HCT116 (cell line): Measurements from ENCODE around the gene SNAP29. TPM values are rescaled to one million over a fixed set of nuclear protein-coding genes. Genes with fewer than 3 reads are reported as not detected.

Experiments used
- ATAC-seq: fragments of 200-7000 bp; cut with Tn5 transposase; 2 replicates; pipeline ENCODE4 v1.9.1; 2020; ENCODE audit warnings: mild to moderate bottlenecking, moderate library complexity
- BruUV-seq: library from RNA; stranded (reverse); fragments of 400-500 nt; replicated peaks from 2 replicates; lab custom pipeline; 2021; lab: Mats Ljungman, UMichigan
- CTCF ChIA-PET: fragments of 300-600 bp; sonication (Branson Sonifier 250); formaldehyde crosslinking; loops from one replicate; lab custom pipeline; 2021; ENCODE audit warnings: antibody characterized with exemption; lab: Charles Lee
- POLR2A ChIA-PET: fragments of 300-600, 350-600 bp; sonication (Branson Sonifier 250); formaldehyde crosslinking; loops from one replicate; lab custom pipeline; 2021; ENCODE audit warnings: antibody characterized with exemption; lab: Charles Lee
- RAD21 ChIA-PET, 2 experiments: fragments of 300-600 bp; sonication (Branson Sonifier 250); formaldehyde crosslinking; loops; one replicate each; lab custom pipeline; 2023; ENCODE audit warnings: low total read pairs in 2 of 2; ENCODE audit not compliant: uncharacterized antibody in 2 of 2, unreplicated experiment in 2 of 2, low non-redundant PET in 1 of 2; lab: Charles Lee
- DNase-seq: peaks from one replicate; pipeline ENCODE4 v3.0.0-alpha.2; 2010; ENCODE audit warnings: low read depth, low spot score
- H2AFZ ChIP-seq: fragments of 200-600 bp; shearing (Covaris generic), sonication (generic); 2 replicates; pipeline ENCODE4 v1.6.1; 2017; ENCODE audit warnings: low read depth, mixed run types, mixed read lengths, antibody characterized with exemption, low read length; ENCODE audit not compliant: poor library complexity, severe bottlenecking
- H3K27ac ChIP-seq: 2 replicates; pipeline ENCODE4 v1.5.1; 2012; ENCODE audit warnings: low read depth, low read length
- H3K27me3 ChIP-seq: fragments of 200-600 bp; sonication (generic); 2 replicates; pipeline ENCODE4 v1.6.1; 2016; ENCODE audit warnings: mixed run types, low read length, mixed read lengths; ENCODE audit not compliant: insufficient read depth
- H3K36me3 ChIP-seq, 2 experiments: fragments of 200-500 bp in 1 of 2; fragments of 200-600 bp in 1 of 2; sonication (Bioruptor generic) in 1 of 2; sonication (generic) in 1 of 2; 2 replicates each; pipeline versions ENCODE4 v1.5.1 to v1.6.1; 2014 to 2016; ENCODE audit warnings: low read length in 2 of 2, inconsistent platforms in 1 of 2, mixed read lengths in 1 of 2, mixed run types in 1 of 2; ENCODE audit not compliant: insufficient read depth in 2 of 2, control insufficient read depth in 1 of 2
- H3K4me1 ChIP-seq, 2 experiments: fragments of 200-600 bp in 1 of 2; sonication (generic) in 1 of 2; 2 replicates each; pipeline versions ENCODE4 v1.5.1 to v1.6.1; 2012 to 2017; ENCODE audit warnings: low read length in 2 of 2, inconsistent platforms in 1 of 2, mild to moderate bottlenecking in 1 of 2, mixed read lengths in 1 of 2, mixed run types in 1 of 2, moderate library complexity in 1 of 2; ENCODE audit not compliant: insufficient read depth in 2 of 2, control insufficient read depth in 1 of 2
- H3K4me2 ChIP-seq: fragments of 200-600 bp; sonication (generic); 2 replicates; pipeline ENCODE4 v1.6.1; 2017; ENCODE audit warnings: mixed run types, low read length, mixed read lengths
- H3K4me3 ChIP-seq, 2 experiments: fragments of 200-600 bp in 1 of 2; sonication (generic) in 1 of 2; replicated peaks in 1 of 2; 2 replicates each; pipeline ENCODE4 v1.5.1; 2011 to 2016; ENCODE audit warnings: low read length in 2 of 2, control low read depth in 1 of 2, low read depth in 1 of 2, mild to moderate bottlenecking in 1 of 2, mixed read lengths in 1 of 2, mixed run types in 1 of 2
- H3K79me2 ChIP-seq: fragments of 200-600 bp; sonication (generic); 2 replicates; pipeline ENCODE4 v1.6.1; 2017; ENCODE audit warnings: mild to moderate bottlenecking, mixed run types, low read length, moderate library complexity, mixed read lengths; ENCODE audit not compliant: insufficient read depth
- H3K9ac ChIP-seq: fragments of 200-600 bp; sonication (generic); 2 replicates; pipeline ENCODE4 v1.6.1; 2016; ENCODE audit warnings: low read length, mixed read lengths
- H3K9me2 ChIP-seq: fragments of 200-600 bp; sonication (generic), shearing (Covaris generic); 2 replicates; pipeline ENCODE4 v1.6.1; 2017; ENCODE audit warnings: mixed run types, mild to moderate bottlenecking, moderate library complexity; ENCODE audit not compliant: insufficient read depth
- H3K9me3 ChIP-seq, 2 experiments: fragments of 200-500 bp in 1 of 2; fragments of 200-600 bp in 1 of 2; sonication (Bioruptor generic) in 1 of 2; sonication (generic) in 1 of 2; 2 replicates each; pipeline ENCODE4 v1.6.1; 2014 to 2017; ENCODE audit warnings: low read length in 2 of 2, mixed read lengths in 2 of 2, inconsistent platforms in 1 of 2, low read depth in 1 of 2, mild to moderate bottlenecking in 1 of 2, mixed run types in 1 of 2, moderate library complexity in 1 of 2; ENCODE audit not compliant: control insufficient read depth in 1 of 2, insufficient read depth in 1 of 2
- H4K20me1 ChIP-seq: fragments of 200-600 bp; sonication (generic), shearing (Covaris generic); 2 replicates; pipeline ENCODE4 v1.6.1; 2017; ENCODE audit warnings: mixed run types, mild to moderate bottlenecking, moderate library complexity; ENCODE audit not compliant: insufficient read depth
- CBX3 ChIP-seq: IDR thresholded peaks from 2 replicates; pipeline ENCODE4 v1.6.1; 2012; ENCODE audit warnings: low read depth
- EGR1 ChIP-seq: IDR thresholded peaks from 2 replicates; pipeline ENCODE4 v1.6.1; 2012; ENCODE audit warnings: low read depth
- EZH2 ChIP-seq: fragments of 200-600 bp; sonication (generic); IDR thresholded peaks from 2 replicates; pipeline ENCODE4 v1.6.1; 2017; ENCODE audit warnings: antibody characterized with exemption, mixed run types
- EZH2phosphoT487 ChIP-seq: fragments of 200-600 bp; IDR thresholded peaks from 2 replicates; pipeline ENCODE4 v1.6.1; 2018; ENCODE audit warnings: antibody characterized with exemption, borderline replicate concordance
- FOSL1 ChIP-seq: IDR thresholded peaks from 2 replicates; pipeline ENCODE4 v1.6.1; 2012; ENCODE audit warnings: low read depth
- JUND ChIP-seq: IDR thresholded peaks from 2 replicates; pipeline ENCODE4 v1.6.1; 2012
- RAD21 ChIP-seq: IDR thresholded peaks from 2 replicates; pipeline ENCODE4 v1.6.1; 2012; ENCODE audit warnings: low read depth, mild to moderate bottlenecking
- SIN3A ChIP-seq: IDR thresholded peaks from 2 replicates; pipeline ENCODE4 v1.6.1; 2012; ENCODE audit warnings: low read depth
- SRF ChIP-seq: IDR thresholded peaks from 2 replicates; pipeline ENCODE4 v1.6.1; 2012; ENCODE audit warnings: low read depth
- TCF7L2 ChIP-seq: IDR thresholded peaks from 2 replicates; pipeline ENCODE4 v1.7.0; 2011; ENCODE audit warnings: borderline replicate concordance, inconsistent platforms; ENCODE audit not compliant: insufficient read depth, insufficient read length; ENCODE audit errors: extremely low read depth
- YY1 ChIP-seq: IDR thresholded peaks from 2 replicates; pipeline ENCODE4 v1.6.1; 2011; ENCODE audit warnings: low read length, low read depth, moderate library complexity, mild to moderate bottlenecking; ENCODE audit not compliant: insufficient replicate concordance; ENCODE audit errors: extremely low read depth
- ZFX ChIP-seq: fragments of 450-650 bp; IDR thresholded peaks from 2 replicates; pipeline ENCODE4 v1.6.1; 2017
- ZNF274 ChIP-seq: fragments of 200-500 bp; sonication (Bioruptor generic); IDR thresholded peaks from 2 replicates; pipeline ENCODE4 v1.6.1; 2014; ENCODE audit warnings: mild to moderate bottlenecking, low read depth, low read length, inconsistent platforms
- intact Hi-C: fragments of 100-400 bp; cut with micrococcal nuclease; formaldehyde crosslinking; loops from 2 replicates; pipeline ENCODE4 v1.10.0; 2022
- total RNA-seq: library from RNA; stranded (reverse); gene quantifications from one replicate; pipeline ENCODE4 v1.2.1, GENCODE V29; 2021; ENCODE audit not compliant: unreplicated experiment
- TF ChIP-seq, protein P1 (sequence below), 3 experiments: fragments of 200-600 bp in 1 of 3; sonication (generic) in 1 of 3; IDR thresholded peaks in 2 of 3; conservative IDR thresholded peaks in 1 of 3; 2 replicates each; pipeline ENCODE4 v1.5.1; 2012 to 2017; ENCODE audit warnings: low read depth in 2 of 3, low read length in 2 of 3, antibody characterized with exemption in 1 of 3, borderline replicate concordance in 1 of 3, control low read depth in 1 of 3, mild to moderate bottlenecking in 1 of 3, mixed read lengths in 1 of 3, mixed run types in 1 of 3, moderate library complexity in 1 of 3; ENCODE audit not compliant: insufficient read depth in 1 of 3
- TF ChIP-seq, protein P2 (sequence below): IDR thresholded peaks from 2 replicates; pipeline ENCODE4 v1.6.1; 2011; ENCODE audit warnings: mild to moderate bottlenecking, low read length, moderate library complexity; ENCODE audit not compliant: insufficient replicate concordance; ENCODE audit errors: extremely low read depth

Gene SNAP29
- total RNA-seq, 1 experiment from 2014 or later: 27.3 TPM

DNA sequence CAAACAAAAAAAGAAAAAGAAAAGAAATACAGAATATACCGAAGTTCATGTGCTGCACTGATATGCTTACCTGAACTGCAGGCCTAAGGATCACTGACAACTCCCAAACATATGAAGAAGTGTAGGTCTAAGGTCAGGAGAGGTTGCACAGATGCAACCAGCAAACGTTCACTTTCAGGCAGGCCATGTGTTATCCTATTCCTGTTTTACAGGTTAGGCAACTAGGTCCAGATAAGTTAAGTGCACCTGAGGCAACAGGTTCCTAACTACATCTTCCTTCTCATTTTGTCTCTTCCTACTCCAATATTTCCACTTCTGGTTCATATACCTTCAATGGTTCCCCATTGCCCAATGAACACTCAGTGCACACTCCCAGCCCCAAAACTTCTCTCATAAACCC lies 15.3 kb upstream of the SNAP29 start:
- ChIA-PET CTCF (no interaction called here), RAD21 (no interaction called here), POLR2A (no interaction called here)
- Histone ChIP-seq H3K9ac (no peak overlapping the region), H3K4me1 (no peaks in the 10 kb centered on the region; a peak in 1 of 4 replicates), H3K27ac (no peak overlapping the region), H3K79me2 (peaks cover 31% of the 10 kb centered on the region), H3K9me2 (no peaks in the 10 kb centered on the region), H4K20me1 (no peaks in the 10 kb centered on the region), H3K27me3 (no peaks in the 10 kb centered on the region), H3K9me3 (no peaks in the 10 kb centered on the region), H2AFZ (no peak overlapping the region), H3K4me2 (no peak overlapping the region), H3K4me3 (no peak overlapping the region), H3K36me3 (no peaks in the 10 kb centered on the region)
- TF ChIP-seq, protein P1, sequence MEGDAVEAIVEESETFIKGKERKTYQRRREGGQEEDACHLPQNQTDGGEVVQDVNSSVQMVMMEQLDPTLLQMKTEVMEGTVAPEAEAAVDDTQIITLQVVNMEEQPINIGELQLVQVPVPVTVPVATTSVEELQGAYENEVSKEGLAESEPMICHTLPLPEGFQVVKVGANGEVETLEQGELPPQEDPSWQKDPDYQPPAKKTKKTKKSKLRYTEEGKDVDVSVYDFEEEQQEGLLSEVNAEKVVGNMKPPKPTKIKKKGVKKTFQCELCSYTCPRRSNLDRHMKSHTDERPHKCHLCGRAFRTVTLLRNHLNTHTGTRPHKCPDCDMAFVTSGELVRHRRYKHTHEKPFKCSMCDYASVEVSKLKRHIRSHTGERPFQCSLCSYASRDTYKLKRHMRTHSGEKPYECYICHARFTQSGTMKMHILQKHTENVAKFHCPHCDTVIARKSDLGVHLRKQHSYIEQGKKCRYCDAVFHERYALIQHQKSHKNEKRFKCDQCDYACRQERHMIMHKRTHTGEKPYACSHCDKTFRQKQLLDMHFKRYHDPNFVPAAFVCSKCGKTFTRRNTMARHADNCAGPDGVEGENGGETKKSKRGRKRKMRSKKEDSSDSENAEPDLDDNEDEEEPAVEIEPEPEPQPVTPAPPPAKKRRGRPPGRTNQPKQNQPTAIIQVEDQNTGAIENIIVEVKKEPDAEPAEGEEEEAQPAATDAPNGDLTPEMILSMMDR (IDR thresholded peaks at IDR 0.05 in 2 of 3, conservative IDR thresholded peaks at IDR 0.05 in 1 of 3; ENCODE audit: borderline replicate concordance in 1 of 3, insufficient read depth in 1 of 3, low read depth in 2 of 3, low read length in 2 of 3): no peak
- TF ChIP-seq YY1: no peak
- BruUV-seq: no TSS peak
- intact Hi-C loops: no loop called here
- ATAC-seq (no peak), DNase-seq (no peak)

DNA sequence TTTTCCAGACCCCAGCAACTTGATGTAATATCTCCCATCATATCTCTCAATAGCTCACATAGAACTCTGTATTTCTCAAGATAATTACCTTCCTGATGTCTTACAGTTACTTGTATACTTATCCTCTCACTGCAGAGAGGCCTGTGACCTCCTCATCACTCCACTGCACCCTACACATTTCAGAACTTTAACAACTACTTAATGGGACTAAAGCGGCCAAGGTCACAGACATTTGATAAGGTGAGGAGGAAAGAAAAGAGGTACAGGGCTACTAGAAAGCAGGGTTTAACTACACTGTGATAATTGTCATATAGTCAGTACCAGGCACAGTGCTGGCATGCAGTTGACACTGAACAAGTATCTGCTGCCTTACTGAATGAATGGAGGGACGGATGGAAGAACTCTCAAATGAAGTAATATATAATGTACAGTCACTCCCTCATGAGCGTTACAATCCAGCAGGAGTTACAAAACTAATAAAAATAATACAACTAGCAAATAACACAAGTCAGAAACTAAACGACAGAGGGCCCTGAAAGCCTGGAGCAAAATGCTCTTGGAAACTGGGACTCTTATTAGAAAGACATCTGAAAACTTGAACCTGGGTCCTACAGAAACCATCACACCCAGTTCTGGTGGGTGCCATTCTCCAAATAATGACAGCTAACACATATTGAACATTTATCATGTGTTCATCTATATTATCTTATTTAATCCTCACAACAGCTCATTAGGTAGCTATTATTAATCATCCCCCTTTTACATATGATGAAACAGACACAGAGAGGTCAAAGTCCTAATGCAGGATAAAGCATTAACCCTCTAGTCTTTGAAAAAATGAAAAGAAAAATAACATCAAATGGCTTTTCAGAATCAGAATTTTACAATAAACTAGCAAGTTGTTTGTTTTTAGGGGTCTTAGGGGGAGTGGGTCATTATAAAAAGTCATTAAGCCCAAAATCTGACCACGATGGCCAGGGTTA lies 14.5 kb upstream of the SNAP29 start:
- ATAC-seq (no peak), DNase-seq (no peak)
- peaks cover 38% of the 10 kb centered on the region for H3K79me2 ChIP-seq
- no peak for TF ChIP-seq JUND
- TF ChIP-seq ZNF274: no peak
- TF ChIP-seq EZH2phosphoT487: no peak
- TF ChIP-seq, protein P2, sequence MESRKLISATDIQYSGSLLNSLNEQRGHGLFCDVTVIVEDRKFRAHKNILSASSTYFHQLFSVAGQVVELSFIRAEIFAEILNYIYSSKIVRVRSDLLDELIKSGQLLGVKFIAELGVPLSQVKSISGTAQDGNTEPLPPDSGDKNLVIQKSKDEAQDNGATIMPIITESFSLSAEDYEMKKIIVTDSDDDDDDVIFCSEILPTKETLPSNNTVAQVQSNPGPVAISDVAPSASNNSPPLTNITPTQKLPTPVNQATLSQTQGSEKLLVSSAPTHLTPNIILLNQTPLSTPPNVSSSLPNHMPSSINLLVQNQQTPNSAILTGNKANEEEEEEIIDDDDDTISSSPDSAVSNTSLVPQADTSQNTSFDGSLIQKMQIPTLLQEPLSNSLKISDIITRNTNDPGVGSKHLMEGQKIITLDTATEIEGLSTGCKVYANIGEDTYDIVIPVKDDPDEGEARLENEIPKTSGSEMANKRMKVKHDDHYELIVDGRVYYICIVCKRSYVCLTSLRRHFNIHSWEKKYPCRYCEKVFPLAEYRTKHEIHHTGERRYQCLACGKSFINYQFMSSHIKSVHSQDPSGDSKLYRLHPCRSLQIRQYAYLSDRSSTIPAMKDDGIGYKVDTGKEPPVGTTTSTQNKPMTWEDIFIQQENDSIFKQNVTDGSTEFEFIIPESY: no peak
- TF ChIP-seq FOSL1: no peak
- TF ChIP-seq YY1: no peak
- TF ChIP-seq RAD21: no peak
- TF ChIP-seq EGR1: no peak
- no peak for TF ChIP-seq SIN3A
- no peak for TF ChIP-seq EZH2
- TF ChIP-seq TCF7L2: no peak
- no peak for TF ChIP-seq ZFX
- no peak for TF ChIP-seq CBX3
- no peak for TF ChIP-seq SRF

More for the DNA sequence above, 14.5 kb upstream of the SNAP29 start:
- H3K9me2 ChIP-seq: no peaks in the 10 kb centered on the region
- RAD21 ChIA-PET: no interaction called here
- no TSS peak for BruUV-seq
- no peaks in the 10 kb centered on the region for H3K36me3 ChIP-seq
- POLR2A ChIA-PET: no interaction called here
- no peak overlapping the region for H3K9ac ChIP-seq
- no peak overlapping the region for H3K27ac ChIP-seq
- no peaks in the 10 kb centered on the region for H3K9me3 ChIP-seq
- no peaks in the 10 kb centered on the region for H3K27me3 ChIP-seq
- H3K4me3 ChIP-seq: no peak overlapping the region
- no peaks in the 10 kb centered on the region for H4K20me1 ChIP-seq
- CTCF ChIA-PET: no interaction called here
- H3K4me1 ChIP-seq: no peaks in the 10 kb centered on the region; a peak in 1 of 4 replicates
- intact Hi-C loops: no loop called here
- H3K4me2 ChIP-seq: no peak overlapping the region
- no peak overlapping the region for H2AFZ ChIP-seq
